H1 (cell line): ENCODE results near the gene KISS1R. TPM values are rescaled to one million over a fixed set of nuclear protein-coding genes. Genes with fewer than 3 reads are reported as not detected.

ENCODE experiments used
- CTCF ChIA-PET: fragments of 300-600 bp; sonication (Branson Sonifier 250); formaldehyde crosslinking; loops from one replicate; lab custom pipeline; 2021; ENCODE audit not compliant: partially characterized antibody; lab: Charles Lee
- POLR2A ChIA-PET: fragments of 300-600 bp; sonication (Branson Sonifier 250); formaldehyde crosslinking; loops from one replicate; lab custom pipeline; 2021; ENCODE audit warnings: inconsistent platforms; ENCODE audit not compliant: partially characterized antibody; lab: Charles Lee
- DNase-seq, 2 experiments: peaks; one replicate each; pipeline versions ENCODE4 v3.0.0 to v3.0.0-alpha.2; 2010 to 2022; ENCODE audit warnings: low spot score in 2 of 2, low read depth in 1 of 2, mixed read lengths in 1 of 2
- FAIRE-seq: peaks from 2 replicates; lab custom pipeline; 2011; peaks lifted over from hg19 to GRCh38; lab: Jason Lieb, UNC
- H2AFZ ChIP-seq: 2 replicates; pipeline ENCODE4 v1.8.1; 2012; ENCODE audit warnings: low read length, inconsistent platforms
- H2AK5ac ChIP-seq: 2 replicates; pipeline ENCODE4 v1.6.1; 2013; ENCODE audit warnings: low read depth, low read length
- H2BK120ac ChIP-seq: replicated peaks from 2 replicates; pipeline ENCODE3; 2013; ENCODE audit warnings: low read depth, low read length, inconsistent platforms
- H2BK12ac ChIP-seq: 2 replicates; pipeline ENCODE4 v1.6.1; 2013; ENCODE audit warnings: low read depth, low read length
- H2BK15ac ChIP-seq: 2 replicates; pipeline ENCODE4 v1.6.1; 2013; ENCODE audit warnings: low read length
- H2BK20ac ChIP-seq: 2 replicates; pipeline ENCODE4 v1.6.1; 2013; ENCODE audit warnings: low read length
- H2BK5ac ChIP-seq: 2 replicates; pipeline ENCODE4 v1.6.1; 2013; ENCODE audit warnings: low read depth, low read length
- H3K14ac ChIP-seq: 2 replicates; pipeline ENCODE4 v1.6.1; 2013; ENCODE audit warnings: inconsistent platforms; ENCODE audit not compliant: insufficient read length
- H3K18ac ChIP-seq: 2 replicates; pipeline ENCODE4 v1.6.1; 2013; ENCODE audit warnings: low read length; ENCODE audit errors: extremely low read depth
- H3K23ac ChIP-seq: 2 replicates; pipeline ENCODE4 v1.6.1; 2013; ENCODE audit warnings: inconsistent platforms; ENCODE audit not compliant: insufficient read length
- H3K23me2 ChIP-seq: 2 replicates; pipeline ENCODE4 v1.6.1; 2013; ENCODE audit warnings: low read depth, low read length
- H3K27ac ChIP-seq: 2 replicates; pipeline ENCODE4 v1.6.1; 2011; ENCODE audit warnings: low read depth, low read length, inconsistent platforms
- H3K27me3 ChIP-seq, 4 experiments: replicated peaks in 1 of 4; 1 replicate in 1 of 4; 2 replicates in 3 of 4; pipeline versions ENCODE4 v1.6.1 to v1.8.1; 2011 to 2013; ENCODE audit warnings: low read length in 3 of 4, mild to moderate bottlenecking in 3 of 4, inconsistent platforms in 2 of 4, mixed read lengths in 2 of 4, moderate library complexity in 1 of 4; ENCODE audit not compliant: control insufficient read depth in 3 of 4, insufficient read depth in 3 of 4; ENCODE audit errors: extremely low read depth in 1 of 4
- H3K36me3 ChIP-seq, 4 experiments: 2 replicates each; pipeline versions ENCODE4 v1.6.1 to v1.8.1; 2011 to 2013; ENCODE audit warnings: mild to moderate bottlenecking in 4 of 4, low read length in 3 of 4, moderate library complexity in 2 of 4, control low read depth in 1 of 4, inconsistent platforms in 1 of 4; ENCODE audit not compliant: insufficient read depth in 4 of 4, control insufficient read depth in 2 of 4
- H3K4ac ChIP-seq: replicated peaks from 2 replicates; pipeline ENCODE3; 2013; ENCODE audit warnings: low read length, low read depth, mixed read lengths, inconsistent platforms; ENCODE audit not compliant: insufficient read length
- H3K4me1 ChIP-seq, 4 experiments: replicated peaks in 1 of 4; 1 replicate in 1 of 4; 2 replicates in 3 of 4; pipeline versions ENCODE4 v1.6.1 to v1.8.1; 2011 to 2013; ENCODE audit warnings: low read length in 3 of 4, inconsistent platforms in 2 of 4, mixed read lengths in 1 of 4; ENCODE audit not compliant: insufficient read depth in 4 of 4, control insufficient read depth in 3 of 4
- H3K4me2 ChIP-seq, 2 experiments: 2 replicates each; pipeline versions ENCODE4 v1.6.1 to v1.8.1; 2011 to 2013; ENCODE audit warnings: low read depth in 2 of 2, low read length in 2 of 2, control low read depth in 1 of 2, inconsistent platforms in 1 of 2, mild to moderate bottlenecking in 1 of 2; ENCODE audit not compliant: insufficient read depth in 1 of 2
- H3K4me3 ChIP-seq, 4 experiments: fragments of 200-600, 300-600 bp in 1 of 4; sonication (generic), shearing (Covaris generic), sonication (Bioruptor Twin) in 1 of 4; 2 replicates each; pipeline versions ENCODE4 v1.5.1 to v1.8.1; 2011 to 2016; ENCODE audit warnings: low read length in 4 of 4, low read depth in 3 of 4, control low read depth in 2 of 4, inconsistent platforms in 2 of 4, mild to moderate bottlenecking in 2 of 4, mixed read lengths in 1 of 4, moderate library complexity in 1 of 4; ENCODE audit not compliant: insufficient read depth in 2 of 4; ENCODE audit errors: extremely low read depth in 1 of 4
- H3K56ac ChIP-seq: replicated peaks from 2 replicates; pipeline ENCODE3; 2013; ENCODE audit warnings: low read depth, mild to moderate bottlenecking, mixed read lengths, low read length, inconsistent platforms; ENCODE audit not compliant: insufficient read length
- H3K79me1 ChIP-seq: 2 replicates; pipeline ENCODE4 v1.6.1; 2013; ENCODE audit warnings: low read depth, low read length, control low read depth
- H3K79me2 ChIP-seq, 2 experiments: 2 replicates each; pipeline versions ENCODE4 v1.6.1 to v1.8.1; 2012 to 2013; ENCODE audit warnings: low read length in 2 of 2, mild to moderate bottlenecking in 2 of 2, inconsistent platforms in 1 of 2; ENCODE audit not compliant: insufficient read depth in 2 of 2, control insufficient read depth in 1 of 2
- H3K9ac ChIP-seq, 4 experiments: replicated peaks in 1 of 4; 1 replicate in 1 of 4; 2 replicates in 3 of 4; pipeline versions ENCODE4 v1.6.1 to v1.8.1; 2011 to 2013; ENCODE audit warnings: low read depth in 3 of 4, low read length in 3 of 4, control low read depth in 2 of 4, mild to moderate bottlenecking in 2 of 4, moderate library complexity in 2 of 4, inconsistent platforms in 1 of 4; ENCODE audit errors: extremely low read depth in 1 of 4
- H3K9me3 ChIP-seq, 2 experiments: 2 replicates each; pipeline versions ENCODE4 v1.6.1 to v1.8.1; 2012 to 2013; ENCODE audit warnings: mild to moderate bottlenecking in 2 of 2, moderate library complexity in 2 of 2, control low read depth in 1 of 2, inconsistent platforms in 1 of 2, low read depth in 1 of 2, low read length in 1 of 2, mixed read lengths in 1 of 2; ENCODE audit not compliant: insufficient read depth in 2 of 2
- H4K20me1 ChIP-seq, 2 experiments: replicated peaks in 1 of 2; 2 replicates each; pipeline versions ENCODE3 to v1.8.1; 2011 to 2013; ENCODE audit warnings: inconsistent platforms in 2 of 2, low read length in 2 of 2, mild to moderate bottlenecking in 1 of 2; ENCODE audit not compliant: insufficient read depth in 2 of 2, control insufficient read depth in 1 of 2
- H4K5ac ChIP-seq: 2 replicates; pipeline ENCODE4 v1.6.1; 2013; ENCODE audit warnings: low read length, low read depth, mixed read lengths, inconsistent platforms; ENCODE audit not compliant: insufficient read length
- H4K8ac ChIP-seq: 2 replicates; pipeline ENCODE4 v1.8.0; 2013; ENCODE audit warnings: mild to moderate bottlenecking, moderate library complexity, low read length, inconsistent platforms; ENCODE audit not compliant: insufficient read depth; ENCODE audit errors: extremely low read depth
- H4K91ac ChIP-seq: replicated peaks from 2 replicates; pipeline ENCODE3; 2013; ENCODE audit warnings: low read length, mixed read lengths, inconsistent platforms; ENCODE audit not compliant: insufficient read length
- KDM5A ChIP-seq: fragments of 200-600 bp; IDR thresholded peaks from 2 replicates; pipeline ENCODE4 v1.7.1; 2012; ENCODE audit warnings: mild to moderate bottlenecking, low read length, inconsistent platforms, mixed read lengths
- RFX5 ChIP-seq: IDR thresholded peaks from 2 replicates; pipeline ENCODE4 v1.6.1; 2011; ENCODE audit warnings: low read depth, low read length, improper control_type of control experiment, borderline replicate concordance
- WGBS, 2 experiments: shearing (Covaris generic) in 1 of 2; methylation state at CpG; one replicate each; pipeline versions ENCODE4 v1.1.6 to v1.1.7; 2013 to 2015; ENCODE audit warnings: low lambda C conversion rate in 2 of 2, mixed read lengths in 2 of 2, inconsistent platforms in 1 of 2, low coverage in 1 of 2, missing lambda C conversion rate in 1 of 2; ENCODE audit not compliant: insufficient replicate concordance in 2 of 2, insufficient coverage in 1 of 2, insufficient read length in 1 of 2; ENCODE audit errors: extremely low coverage in 1 of 2, missing lambda C conversion rate in 1 of 2; 5-methylcytosine and 5-hydroxymethylcytosine counted together
- polyA plus RNA-seq, 7 experiments: library from polyadenylated mRNA; depleted of rRNA in 3 of 7; stranded (reverse) in 5 of 7; unstranded in 2 of 7; fragments of >200 nt in 5 of 7; fragments of 200-250 nt in 2 of 7; gene quantifications; 1 replicate in 5 of 7; 2 replicates in 1 of 7; 4 replicates in 1 of 7; pipeline versions ENCODE4 v1.2.1 to v1.2.3, GENCODE V29; 2011 to 2013; ENCODE audit warnings: missing spikeins in 2 of 7, mixed read lengths in 2 of 7
- total RNA-seq: library from RNA; stranded (reverse); fragmentation: NEBNext Ultra II Directional; extraction: Animal tissue kit (Norgen Biotek cat#: 25700); gene quantifications from 2 replicates; pipeline ENCODE4 v1.2.1, GENCODE V29; 2021

KISS1R gene
- total and polyA plus RNA-seq, 2 of the 8 experiments (the other 6 are each of a cell fraction or from before 2014, with no cell fraction given), result 2.3 to 2.7 TPM

- H3K4me2 ChIP-seq, result peak overlapping the region; percentile 66 to 70
- H4K5ac ChIP-seq, result no peak overlapping the region
- H4K91ac ChIP-seq, result no peak overlapping the region
- no peak overlapping the region for H2BK120ac ChIP-seq
- peaks cover 0 to 5% (median under 1%) of the 10 kb centered on the region in 4 experiments; a peak in 3 of 7 replicates for H3K4me1 ChIP-seq
- POLR2A ChIA-PET, result interaction anchor here (0.5 to 8.8 kb wide), 5 partner anchors 15 to 135 kb away, joined by 3 to 82 read pairs (median 13); partner anchors contain the start of gene CNN2
- H3K79me1 ChIP-seq, result peaks cover 7% of the 10 kb centered on the region
- TF ChIP-seq RFX5, result no peak
- TF ChIP-seq KDM5A, result 0 out of 2 replicates have a peak, but pooled peaks have one; percentile 6
- H3K4me3 ChIP-seq, result peak overlapping the region; percentile 48 to 91 (median 66)
- CTCF ChIA-PET, result interaction anchor here (0.6 to 1.4 kb wide), 5 partner anchors 10 to 688 kb away, joined by 3 to 6 read pairs (median 3); no protein-coding TSS in a partner anchor
- H3K36me3 ChIP-seq, result peaks cover 0 to 13% (median 5%) of the 10 kb centered on the region in 4 experiments; a peak in 3 of 8 replicates
- no peak overlapping the region for H2AK5ac ChIP-seq
- H3K9me3 ChIP-seq, result no peaks in the 10 kb centered on the region
- no peaks in the 10 kb centered on the region for H3K27me3 ChIP-seq
- H3K9ac ChIP-seq, result peak overlapping the region in 3 of 4 experiments; percentile 13 to 50 (median 24); a peak in 2 of 7 replicates
- H4K20me1 ChIP-seq, result peaks cover 0 to 13% of the 10 kb centered on the region in 2 experiments
- H3K23me2 ChIP-seq, result peaks cover 3% of the 10 kb centered on the region; the same call in 1 of the 2 replicates
- H2BK5ac ChIP-seq, result no peak overlapping the region; the same call in 1 of the 2 replicates
- DNase-seq (no peak), FAIRE-seq (no peak)
- H4K8ac ChIP-seq, result no peak overlapping the region
- no peak overlapping the region for H2BK20ac ChIP-seq
- no peak overlapping the region for H2AFZ ChIP-seq
- 17% methylated on average over 9 of the region's 27 CpGs; no CpG with 5 or more reads in 1 of the 2 experiments for WGBS, 2 experiments
- no peak overlapping the region for H2BK15ac ChIP-seq
- no peak overlapping the region for H3K23ac ChIP-seq
- no peak overlapping the region for H3K4ac ChIP-seq
- no peaks in the 10 kb centered on the region; a peak in 1 of 4 replicates for H3K79me2 ChIP-seq
- no peak overlapping the region for H3K14ac ChIP-seq
- no peak overlapping the region for H3K27ac ChIP-seq
- H2BK12ac ChIP-seq, result no peak overlapping the region
- no peak overlapping the region for H3K18ac ChIP-seq
- H3K56ac ChIP-seq, result peak overlapping the region; percentile 46
Observed at GRCh38 chr19:892243-892893, 24.8 kb upstream of the KISS1R start.
